AML-193 (cell line): ENCODE measurements around the gene HEPACAM2.

Experiments used
- DNase-seq, 2 experiments: peaks; one replicate each; lab custom pipeline; 2025; lab: John Stamatoyannopoulos, UW

Gene HEPACAM2

DNA sequence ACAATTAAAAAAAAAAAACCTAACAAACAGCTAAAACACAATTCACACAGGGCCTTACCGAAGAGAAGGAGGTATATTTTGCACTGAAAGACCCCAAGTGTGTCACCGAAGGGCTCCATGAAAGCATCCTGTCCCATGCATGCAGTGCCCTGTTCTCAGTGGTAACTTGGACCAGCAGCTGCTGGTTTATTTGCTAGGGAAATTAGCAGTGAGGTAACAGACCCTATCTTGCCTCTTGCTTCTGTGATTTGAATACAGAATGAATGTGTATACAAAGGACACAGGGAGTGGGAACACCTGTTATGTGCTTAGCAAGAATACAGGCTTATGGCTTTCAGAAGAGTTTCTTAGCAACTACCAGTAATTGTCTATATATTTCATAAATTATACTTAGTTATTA, at the start of gene HEPACAM2:
Gene HEPACAM2, minus strand, starts transcription at position 160 of the 400 bp plus-strand sequence.
- no peak for DNase-seq

DNA sequence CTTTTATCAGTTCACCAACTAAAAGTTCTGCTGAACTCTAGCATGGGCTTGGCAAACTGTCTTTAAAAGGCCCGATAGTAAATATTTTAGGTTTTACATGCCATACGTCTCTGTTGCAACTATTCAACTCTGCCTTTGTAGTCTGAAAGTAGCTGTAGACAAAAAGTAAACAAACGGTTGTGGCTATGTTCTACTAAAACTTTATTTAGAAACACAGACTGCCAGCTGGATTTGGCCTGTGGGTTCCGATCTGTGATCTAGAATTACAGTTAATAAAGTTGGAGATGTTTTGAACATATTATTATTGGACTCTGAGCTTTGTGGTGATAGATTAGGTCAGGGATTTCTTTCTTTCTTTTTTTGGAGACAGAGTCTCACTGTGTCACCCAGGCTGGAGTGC, 39.0 kb upstream of the HEPACAM2 start:
- no peak for DNase-seq

DNA sequence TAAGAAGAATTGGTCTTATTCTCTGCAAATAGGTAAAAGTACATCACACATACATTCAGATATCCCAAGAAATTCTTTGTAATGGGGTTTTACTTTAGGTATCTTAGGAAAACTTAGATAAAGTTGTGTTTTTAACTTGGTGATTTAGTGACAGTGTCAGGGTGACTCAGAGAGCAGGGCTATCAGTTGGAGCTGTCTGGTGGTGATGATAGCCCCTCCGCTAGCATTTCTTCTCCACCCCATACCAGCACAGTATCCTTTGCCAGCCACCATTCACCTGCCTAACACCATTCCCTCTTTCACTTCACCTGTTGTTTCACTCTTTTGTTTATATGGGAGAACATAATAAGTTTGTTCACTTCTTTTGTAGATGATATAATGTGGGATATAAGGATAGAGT, 36.3 kb upstream of the HEPACAM2 start:
- DNase-seq = no peak

- no peak for DNase-seq
Measured at GRCh38 chr7:93258661-93259060, 32.4 kb upstream of the HEPACAM2 start.

DNA sequence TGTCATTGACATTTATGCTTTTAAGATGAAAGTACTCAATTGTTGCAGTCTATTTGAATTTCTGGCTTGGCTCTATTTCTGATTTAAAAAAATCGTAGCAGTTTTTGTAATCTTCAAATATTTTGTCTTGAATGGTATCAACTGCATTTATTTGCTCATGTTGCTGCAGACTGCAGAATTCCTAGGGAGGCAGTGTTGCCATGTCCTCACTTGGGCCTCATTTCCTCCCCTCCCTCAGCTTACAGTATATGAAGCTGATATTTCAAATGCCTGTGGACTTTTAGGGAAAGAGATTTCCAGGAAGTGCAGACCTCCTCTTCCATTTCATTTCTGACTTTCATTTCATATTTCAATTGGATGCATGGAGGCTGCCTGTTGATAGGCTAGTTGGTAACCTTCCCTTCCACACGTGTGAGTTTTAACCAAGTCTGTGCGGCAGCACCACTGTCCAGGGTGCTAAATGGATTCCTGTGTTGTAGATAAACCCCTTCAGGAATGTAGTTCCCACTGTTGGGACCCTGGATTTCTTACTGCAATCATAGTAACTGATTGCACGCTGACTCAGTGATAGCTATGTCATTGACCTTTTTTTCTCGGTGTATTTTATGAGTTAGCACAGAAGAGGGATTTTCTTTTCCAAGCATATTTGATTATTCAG, 23.4 kb upstream of the HEPACAM2 start:
- DNase-seq = no peak

- DNase-seq = peak; percentile 25 to 51
Measured at GRCh38 chr7:93245525-93246432, 19.5 kb upstream of the HEPACAM2 start.

DNA sequence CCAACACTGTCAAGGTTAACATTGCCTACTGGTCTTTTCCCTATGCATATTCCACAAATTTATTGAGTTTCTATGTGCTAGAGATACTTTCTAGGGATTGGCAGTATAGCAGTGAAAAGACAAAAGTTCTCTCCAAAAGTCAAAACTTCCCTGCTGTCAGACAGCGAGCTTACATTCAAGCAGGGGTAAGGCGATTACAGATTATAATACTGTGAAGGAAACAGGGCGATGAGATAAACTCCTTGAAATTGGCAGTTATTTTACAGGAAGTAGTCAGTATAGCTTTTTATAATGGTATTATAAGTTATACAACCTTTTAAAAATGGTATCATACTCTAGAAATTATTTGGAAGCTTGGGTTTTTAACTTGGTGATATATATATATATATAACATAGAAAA, 15.8 kb upstream of the HEPACAM2 start:
- no peak for DNase-seq

DNA sequence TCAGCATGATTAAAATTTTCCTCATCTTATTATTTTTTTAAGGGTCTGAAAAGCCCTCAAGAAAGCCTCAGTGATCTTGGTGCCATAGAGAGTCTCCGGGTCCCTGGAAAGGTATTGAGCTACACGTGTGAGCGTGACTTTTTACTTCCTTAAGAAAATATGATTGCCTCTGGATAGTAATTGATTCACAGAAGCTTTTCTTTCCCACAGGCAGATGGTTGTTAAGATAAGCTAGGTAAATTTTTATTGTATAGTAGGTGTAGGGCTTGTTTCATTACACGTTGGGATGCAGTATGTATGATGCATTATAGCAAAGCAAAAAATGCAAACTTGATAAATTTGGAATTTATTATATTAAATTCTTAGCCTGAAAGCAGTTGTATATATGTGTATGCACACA, 13.6 kb upstream of the HEPACAM2 start:
- no peak for DNase-seq

- DNase-seq = no peak
Measured at GRCh38 chr7:93238748-93239147, 12.5 kb upstream of the HEPACAM2 start.

DNA sequence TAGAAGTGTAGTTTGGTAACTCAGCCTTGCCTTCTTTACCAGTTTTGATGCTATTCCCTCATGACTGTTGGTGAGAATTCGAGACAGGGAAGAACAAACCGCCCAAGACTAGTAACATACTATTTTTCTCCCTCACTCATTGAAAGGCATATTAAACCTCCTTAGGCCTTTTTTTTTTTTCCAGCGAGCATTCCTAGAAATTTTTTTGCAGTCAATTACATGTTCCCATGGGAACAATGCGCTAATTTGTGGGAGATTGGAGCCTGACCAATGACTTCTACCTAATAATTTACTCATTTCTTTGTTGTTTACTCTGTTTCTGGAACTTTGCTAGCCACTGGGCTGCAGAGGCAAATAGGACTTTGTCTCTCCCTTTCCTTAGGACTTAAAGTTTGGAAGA, 11.9 kb upstream of the HEPACAM2 start:
- DNase-seq = no peak

DNA sequence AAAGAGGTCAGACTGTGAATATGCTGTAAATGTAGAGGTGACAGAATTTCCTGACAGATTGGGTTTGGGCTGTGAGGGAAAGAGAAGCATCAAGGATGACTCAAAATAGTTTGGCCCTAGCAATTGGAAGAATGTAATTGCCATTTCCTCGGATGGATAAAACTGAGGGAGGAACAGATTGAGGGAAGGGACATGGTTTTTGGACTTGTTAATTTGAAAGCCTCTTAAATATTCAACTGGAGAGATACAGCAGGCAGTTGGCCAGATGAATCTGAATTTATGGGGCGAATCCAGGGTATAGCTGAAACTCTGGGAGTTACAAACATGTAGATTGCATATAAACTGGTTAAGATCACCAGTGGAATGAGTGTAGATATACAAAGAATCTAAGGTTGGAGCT, 9.3 kb upstream of the HEPACAM2 start:
- DNase-seq = no peak

DNA sequence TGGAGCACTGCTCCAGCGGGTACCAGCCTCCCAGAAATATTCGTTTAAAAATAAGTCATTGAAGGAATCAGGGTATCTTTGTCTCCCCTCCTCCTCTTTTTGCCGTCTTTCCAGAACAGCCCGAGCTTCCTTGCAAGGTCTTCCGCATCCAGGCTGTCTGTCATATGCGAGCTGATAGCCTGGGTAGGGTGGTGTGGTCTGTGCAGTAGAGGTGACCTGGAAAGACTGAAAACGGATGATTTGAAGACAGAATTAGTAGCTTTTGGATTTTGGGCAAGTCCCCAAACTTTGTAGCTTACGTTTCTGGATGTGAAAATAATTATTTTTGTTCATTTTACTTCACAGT, 6.4 kb upstream of the HEPACAM2 start:
- DNase-seq = no peak

- peak; percentile 93 to 94 for DNase-seq
Measured at GRCh38 chr7:93231799-93232672, 5.8 kb upstream of the HEPACAM2 start, which contains the start of gene VPS50. Gene VPS50, plus strand, starts transcription at chr7:93232366. Its CDS starts 102 bp downstream, at chr7:93232468.

GRCh38 chr7:93231259-93231658, 5.0 kb upstream of the HEPACAM2 start:
- peak; percentile 30 to 52 for DNase-seq

DNA sequence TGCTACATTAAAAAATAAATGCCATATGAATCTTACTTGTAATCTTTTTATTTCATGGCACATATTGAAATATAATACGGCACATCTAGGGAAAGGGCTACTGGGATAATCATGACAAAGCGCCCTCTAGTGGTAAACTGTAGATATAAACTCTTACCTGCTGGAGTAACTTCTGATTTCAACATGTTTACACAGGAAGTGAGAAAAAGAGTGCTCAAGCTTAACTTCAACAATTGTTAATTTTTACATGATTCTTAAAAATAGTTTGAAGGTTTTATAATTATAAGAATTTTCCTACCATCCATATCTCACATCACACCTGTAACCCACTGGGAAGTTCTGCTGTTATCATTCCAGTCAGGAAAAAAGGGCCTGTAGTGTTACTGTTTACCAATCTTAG, 2.0 kb upstream of the HEPACAM2 start:
- DNase-seq = peak; percentile 69 to 76

GRCh38 chr7:93219868-93220267, 6.4 kb downstream of the HEPACAM2 start:
- no peak for DNase-seq

DNA sequence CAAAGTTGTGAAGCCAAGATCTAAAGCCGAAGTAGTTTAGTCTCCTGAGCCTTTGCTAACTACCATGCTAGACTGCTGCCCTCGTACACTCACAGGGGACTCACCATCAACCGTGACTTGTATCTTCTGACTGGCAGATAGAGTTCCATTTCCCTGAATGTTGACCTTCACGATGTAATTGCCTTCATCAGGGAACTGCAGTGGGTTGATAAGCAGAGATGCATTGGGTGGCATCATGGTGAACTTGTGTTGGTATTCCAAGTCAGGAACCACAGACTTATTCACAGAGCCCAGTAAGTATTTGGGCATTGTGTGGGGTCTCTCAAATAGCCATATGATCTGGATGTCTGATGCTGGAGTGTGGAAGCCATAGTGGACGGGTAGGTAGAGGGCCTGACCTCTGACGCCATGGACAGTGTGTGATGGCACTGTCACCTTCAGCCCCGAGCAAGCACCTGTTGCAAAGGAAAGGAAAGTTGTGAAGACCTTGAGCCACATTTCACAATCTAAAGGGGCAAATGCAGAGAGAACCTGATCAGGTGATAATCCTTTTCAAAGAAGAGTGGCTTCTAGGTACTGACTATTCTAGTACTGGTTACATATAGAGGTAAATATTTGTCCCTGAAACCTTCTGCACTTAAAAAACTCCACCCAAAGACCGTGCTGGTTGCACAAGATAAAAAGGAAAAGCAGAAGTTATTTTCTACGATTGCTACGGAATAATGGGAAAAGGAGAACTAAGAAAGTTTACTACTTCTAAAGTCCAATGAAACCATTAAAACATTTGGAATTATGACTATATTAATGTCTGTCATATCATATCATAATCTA, 7.1 kb downstream of the HEPACAM2 start:
- no peak for DNase-seq

DNA sequence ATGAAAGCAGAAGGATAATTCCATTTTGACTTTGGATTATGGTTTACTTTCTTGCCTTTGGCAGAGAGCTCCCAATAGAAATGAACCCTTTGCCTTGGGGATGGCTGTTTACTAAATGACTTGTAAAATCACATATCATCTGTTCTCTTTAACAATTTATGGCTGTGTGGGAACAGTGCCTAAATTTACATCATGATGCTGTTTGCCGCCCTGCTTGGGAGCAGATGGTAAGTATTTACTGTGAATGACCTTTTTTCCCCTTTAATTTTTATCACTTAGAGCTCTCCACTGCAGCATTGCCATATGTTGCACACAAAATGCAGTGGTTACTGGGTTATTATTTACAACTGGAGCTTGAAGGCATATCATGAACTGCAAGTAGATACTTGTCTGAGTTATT, 13.4 kb downstream of the HEPACAM2 start:
- no peak for DNase-seq

DNA sequence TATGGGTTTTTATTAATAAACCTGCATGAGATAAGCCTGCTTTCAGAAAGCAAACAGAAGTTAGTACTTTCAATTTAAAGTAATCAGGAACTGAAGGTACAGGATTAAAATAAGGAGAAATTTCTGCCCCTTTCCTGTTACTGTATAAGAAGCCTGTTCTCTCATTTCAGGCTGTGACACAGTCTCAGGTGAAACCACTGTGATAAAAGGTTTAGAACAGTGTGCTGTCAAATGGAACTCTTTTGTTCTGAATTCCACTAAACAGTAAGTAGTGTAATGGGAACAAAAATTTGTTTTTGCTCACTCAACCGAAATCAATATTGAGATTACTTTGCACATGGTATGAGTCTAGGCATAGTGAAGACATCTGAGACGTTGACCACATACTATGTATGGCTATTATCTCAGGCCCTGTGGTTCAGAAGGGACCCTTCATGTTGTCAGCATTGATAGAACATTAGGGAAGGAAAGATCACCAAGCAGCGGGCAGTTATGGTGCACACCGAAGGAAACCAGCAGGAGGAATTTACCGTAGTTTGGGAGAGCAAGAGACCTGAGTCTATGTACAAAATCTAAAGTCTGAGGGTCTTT, 14.9 kb downstream of the HEPACAM2 start:
- DNase-seq = no peak

- DNase-seq = no peak
Measured at GRCh38 chr7:93205046-93205445, 21.2 kb downstream of the HEPACAM2 start.

DNA sequence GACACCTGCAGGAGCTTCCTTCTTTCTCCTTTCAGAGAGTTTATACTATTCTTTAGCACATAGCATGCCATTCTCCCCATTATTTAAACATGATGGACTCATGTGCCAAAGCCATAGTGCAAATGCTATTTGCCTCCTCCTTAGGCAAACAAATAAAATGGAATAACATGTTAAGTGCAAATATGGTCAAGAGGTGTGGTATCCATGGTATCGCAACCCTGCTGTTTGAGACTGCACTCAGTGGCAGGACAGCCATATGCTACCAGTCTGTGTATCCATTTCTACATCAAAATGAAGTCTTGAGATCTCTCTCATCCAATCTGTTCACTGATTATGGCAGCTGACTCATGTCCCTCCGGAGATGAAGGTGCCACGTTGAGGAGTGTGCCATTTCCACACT, 22.8 kb downstream of the HEPACAM2 start:
- no peak for DNase-seq
